NCI-H1694 (cell line): ENCODE measurements around the gene RSPH6A.
"Not testable (repeated sequence)": the region's sequence is repeated elsewhere in the genome, so short reads cannot be mapped to it uniquely, and the experiment has no call there.

ENCODE experiments used
- DNase-seq: peaks from one replicate; lab custom pipeline; 2025; lab: John Stamatoyannopoulos, UW

Gene RSPH6A

DNA sequence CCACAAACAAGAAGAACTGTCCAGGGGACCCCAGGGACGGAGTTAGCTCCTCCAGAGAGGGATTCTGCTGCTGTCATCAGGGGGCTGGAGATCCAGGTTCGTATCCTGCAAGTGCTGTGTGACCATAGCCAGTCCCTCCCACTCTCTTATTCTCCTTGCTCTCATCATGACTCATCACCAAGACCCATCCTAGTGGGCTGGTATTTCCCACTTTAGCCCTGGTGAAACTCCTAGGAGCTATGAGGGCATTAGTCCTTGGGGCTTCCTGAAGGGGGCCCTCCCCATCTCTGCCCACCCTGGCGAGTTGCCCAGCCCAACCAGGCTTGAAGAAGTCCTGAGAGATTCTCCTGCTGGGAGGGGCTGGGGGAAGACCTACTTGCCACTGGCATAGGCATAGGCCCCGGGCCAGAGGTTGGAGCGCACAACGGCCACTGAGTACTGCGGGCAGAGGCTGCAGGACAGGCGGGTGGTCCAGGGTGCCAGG lies 15.0 kb downstream of the RSPH6A start:
- DNase-seq: no peak

DNA sequence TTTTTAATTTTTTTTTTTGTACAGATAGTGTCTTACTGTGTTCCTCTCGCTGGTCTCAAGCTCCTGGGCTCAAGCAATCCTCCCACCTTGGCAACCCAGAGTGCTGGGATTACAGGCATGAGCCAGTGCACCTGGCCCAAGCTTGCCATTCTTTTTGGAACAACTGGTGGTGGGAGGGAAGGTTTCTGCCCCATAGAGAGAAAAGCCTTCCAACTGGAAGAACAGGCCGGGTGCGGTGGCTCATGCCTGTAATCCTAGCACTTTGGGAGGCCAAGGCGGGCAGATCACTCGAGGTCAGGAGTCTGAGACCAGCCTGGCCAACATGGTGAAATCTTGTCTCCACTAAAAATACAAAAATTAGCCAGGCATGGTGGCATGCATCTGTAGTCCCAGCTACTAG lies 15.6 kb downstream of the RSPH6A start:
- not testable (repeated sequence) for DNase-seq

- peak; percentile 71 for DNase-seq
These were observed 16.1 kb downstream of the RSPH6A start for GRCh38 chr19:45798995-45799517.

- DNase-seq: no peak
These were observed 20.5 kb downstream of the RSPH6A start for GRCh38 chr19:45794627-45795026.

GRCh38 chr19:45793876-45794275 lies 21.2 kb downstream of the RSPH6A start:
- no peak for DNase-seq

- no peak for DNase-seq
These were observed 21.9 kb downstream of the RSPH6A start for GRCh38 chr19:45793178-45793564.

- peak; percentile 98 for DNase-seq
These were observed 22.5 kb downstream of the RSPH6A start, which contains the start of gene DMWD for GRCh38 chr19:45792470-45793177. Gene DMWD, minus strand, starts transcription at chr19:45792845. Its CDS starts 89 bp downstream, at chr19:45792756.

GRCh38 chr19:45791744-45792469 lies 23.2 kb downstream of the RSPH6A start:
- no peak for DNase-seq

- no peak for DNase-seq
These were observed 24.2 kb downstream of the RSPH6A start for GRCh38 chr19:45790942-45791341.

GRCh38 chr19:45789035-45789786 lies 25.9 kb downstream of the RSPH6A start:
- DNase-seq: no peak

DNA sequence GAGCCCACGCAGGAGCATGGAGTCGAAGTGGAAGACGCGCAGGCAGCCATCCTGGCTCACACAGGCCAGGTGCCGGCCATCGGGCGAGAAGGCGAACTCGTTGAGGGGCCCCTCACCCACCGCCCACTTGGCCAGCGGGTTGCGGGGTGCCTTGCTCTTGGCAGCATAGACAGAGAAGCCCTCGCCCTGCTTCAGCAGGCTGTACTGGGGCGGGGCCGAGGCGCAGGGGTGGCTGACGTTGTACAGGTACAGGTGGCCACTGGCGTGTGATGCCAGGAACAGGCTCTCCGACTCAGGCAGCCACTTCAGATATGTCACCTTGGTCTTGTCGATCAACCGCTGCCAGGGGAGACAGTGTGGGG lies 28.6 kb downstream of the RSPH6A start:
- DNase-seq: no peak

DNA sequence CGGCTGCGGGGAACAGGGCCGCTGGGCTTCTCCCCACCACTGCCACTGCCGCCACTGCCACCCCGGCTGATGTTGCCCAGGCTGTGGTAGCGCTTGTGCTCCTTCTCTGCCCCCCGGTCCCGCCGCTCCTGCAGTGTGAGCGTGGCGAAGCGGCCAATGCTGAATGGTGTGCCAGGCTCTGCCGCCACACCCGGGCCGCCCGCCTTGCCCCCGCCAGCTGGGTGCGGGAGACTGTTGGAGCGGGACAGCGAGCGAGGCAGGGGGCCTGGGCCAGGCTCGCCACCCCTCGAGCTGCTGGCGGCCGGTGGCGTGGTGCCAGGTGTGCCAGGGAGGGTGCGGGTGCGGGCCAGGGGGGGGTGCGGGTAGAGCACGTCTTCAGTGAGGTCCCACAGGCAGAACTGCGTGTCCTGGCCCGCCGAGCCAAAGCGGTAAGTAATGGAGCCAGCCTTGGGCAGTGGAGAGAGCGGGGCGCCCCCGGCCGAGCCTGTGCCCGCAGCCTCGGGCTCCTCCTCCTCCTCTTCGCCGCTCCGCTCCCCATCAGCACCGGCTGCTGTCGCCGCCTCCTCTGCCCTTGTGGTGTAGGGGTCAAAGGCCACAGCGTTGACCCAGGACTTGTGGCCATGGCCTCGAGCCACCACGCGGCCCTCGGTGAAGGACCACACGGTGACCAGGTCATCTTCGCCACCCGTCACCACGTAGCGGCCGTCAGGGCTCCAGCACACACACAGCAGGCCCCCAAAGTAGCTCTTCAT lies 29.2 kb downstream of the RSPH6A start:
- DNase-seq: no peak

- DNase-seq: no peak
These were observed 30.0 kb downstream of the RSPH6A start for GRCh38 chr19:45785097-45785496.

GRCh38 chr19:45784096-45784495 lies 31.0 kb downstream of the RSPH6A start:
- no peak for DNase-seq

- no peak for DNase-seq
These were observed 32.0 kb downstream of the RSPH6A start for GRCh38 chr19:45782820-45783785.

DNA sequence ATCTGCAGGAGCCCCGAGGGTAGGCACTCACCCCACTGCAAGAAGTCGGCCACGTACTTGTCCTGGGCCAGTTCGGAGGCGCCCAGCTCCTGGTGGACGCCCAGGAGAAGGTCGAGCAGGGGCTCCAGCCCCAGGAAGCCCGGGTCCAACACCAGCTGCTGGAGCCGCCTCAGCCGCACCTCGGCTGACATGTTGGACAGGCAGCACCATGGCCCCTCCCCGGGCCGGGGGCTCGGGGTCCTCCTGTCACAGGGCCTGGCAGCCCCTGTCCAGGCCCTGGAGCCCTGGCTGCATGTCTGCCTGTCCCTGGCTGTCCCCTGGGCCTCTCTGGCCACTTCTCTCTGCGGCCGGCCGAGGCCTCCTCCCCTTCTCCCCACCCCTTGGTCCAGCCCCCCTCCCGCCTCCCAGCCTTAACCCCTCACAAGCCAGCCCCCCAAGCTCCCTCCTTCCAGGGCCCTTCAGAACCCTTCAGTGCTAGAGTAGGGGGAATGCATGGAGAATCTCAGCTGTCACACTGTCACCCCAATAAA lies 32.9 kb downstream of the RSPH6A start, which contains the start of gene DMPK:
Gene DMPK (minus strand): TSS at position 329 of the 530 bp plus-strand sequence. CDS start 138 bp downstream, at position 191.
- DNase-seq: no peak

- peak; percentile 20 for DNase-seq
These were observed 33.6 kb downstream of the RSPH6A start for GRCh38 chr19:45781214-45782161.

- DNase-seq: no peak
These were observed 34.5 kb downstream of the RSPH6A start for GRCh38 chr19:45780448-45781213.
